Endothelial cell of umbilical vein (primary cell): ENCODE results near the gene SLC25A21.

Experiments
- CTCF ChIP-seq, 2 donors: IDR thresholded peaks; 1 replicate in 1 of 2; 2 replicates in 1 of 2; pipeline ENCODE4 v1.5.1; 2011; ENCODE audit warnings: low read length in 2 of 2, mild to moderate bottlenecking in 2 of 2, moderate library complexity in 2 of 2, control low read depth in 1 of 2, inconsistent platforms in 1 of 2, low read depth in 1 of 2; ENCODE audit not compliant: insufficient read depth in 1 of 2; ENCODE audit errors: extremely low read depth in 1 of 2
- EZH2 ChIP-seq: IDR thresholded peaks from 2 replicates; pipeline ENCODE4 v1.6.1; 2012; ENCODE audit warnings: borderline replicate concordance, low read depth, mild to moderate bottlenecking, moderate library complexity, low read length, inconsistent platforms; ENCODE audit not compliant: severe bottlenecking
- GATA2 ChIP-seq: IDR thresholded peaks from 2 replicates; pipeline ENCODE4 v1.7.0; 2011; ENCODE audit warnings: low read depth, mild to moderate bottlenecking, moderate library complexity, mixed read lengths, low read length; ENCODE audit not compliant: insufficient read length, insufficient read depth
- JUN ChIP-seq: IDR thresholded peaks from 2 replicates; pipeline ENCODE4 v1.6.1; 2011; ENCODE audit warnings: borderline replicate concordance, low read depth; ENCODE audit not compliant: insufficient read length, insufficient read depth
- POLR2A ChIP-seq: IDR thresholded peaks from 2 replicates; pipeline ENCODE4 v1.6.1; 2012; ENCODE audit warnings: low read depth, mild to moderate bottlenecking, control low read depth, low read length
- POLR2AphosphoS5 ChIP-seq: IDR thresholded peaks from 2 replicates; pipeline ENCODE4 v1.6.1; 2012; ENCODE audit warnings: low read depth, mild to moderate bottlenecking, control low read depth, low read length, moderate library complexity; ENCODE audit not compliant: insufficient read depth
- TF ChIP-seq, protein P1 (sequence below): IDR thresholded peaks from 2 replicates; pipeline ENCODE4 v1.6.1; 2011; ENCODE audit not compliant: insufficient read depth, insufficient read length

DNA sequence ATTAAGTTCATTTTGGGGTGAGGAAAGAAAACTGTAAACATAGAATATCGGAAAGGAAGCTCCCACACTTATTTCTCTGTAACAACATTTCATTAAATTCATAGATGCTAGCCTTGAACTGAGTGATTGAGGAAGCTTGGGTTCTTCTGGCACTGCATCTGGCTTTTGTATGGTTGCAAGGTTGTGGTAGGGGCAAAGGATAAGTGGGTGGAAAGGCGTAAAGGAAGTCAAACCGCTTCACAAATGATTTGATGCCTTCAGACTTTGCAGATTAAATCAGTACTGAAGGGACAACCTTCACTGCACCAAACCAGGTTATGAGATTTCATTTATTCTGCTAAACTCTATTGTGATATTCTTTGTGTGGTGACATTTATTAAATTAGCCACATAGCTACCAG, 538.8 kb downstream of the SLC25A21 start:
- TF ChIP-seq POLR2A (no peak), CTCF (IDR thresholded peaks at IDR 0.05; ENCODE audit: extremely low read depth in 1 of 2, insufficient read depth in 1 of 2, low read depth in 1 of 2, low read length in 2 of 2) (no peak), POLR2AphosphoS5 (no peak), EZH2 (no peak), GATA2 (no peak), JUN (no peak)
- TF ChIP-seq, protein P1, sequence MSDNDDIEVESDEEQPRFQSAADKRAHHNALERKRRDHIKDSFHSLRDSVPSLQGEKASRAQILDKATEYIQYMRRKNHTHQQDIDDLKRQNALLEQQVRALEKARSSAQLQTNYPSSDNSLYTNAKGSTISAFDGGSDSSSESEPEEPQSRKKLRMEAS = no peak
